GM13977 (cell line): ENCODE data around the gene LNPEP.
A peak's percentile ranks its signal among the peaks of the same experiment; 100 is the strongest.

Experiments used
- DNase-seq: peaks from one replicate; pipeline ENCODE4 v3.0.0; 2012; ENCODE audit warnings: low spot score
- in situ Hi-C: fragments of 300-500 bp; cut with MboI; formaldehyde crosslinking; loops from one replicate; pipeline ENCODE4 v1.12.0; 2022; ENCODE audit warnings: low sequenced_read_pairs, low pct_unique_long_range_greater_than_20kb, mixed read lengths, inconsistent platforms; ENCODE audit not compliant: unreplicated experiment
- TF ChIP-seq, protein P1 (sequence below): IDR thresholded peaks from 2 replicates; pipeline ENCODE4 v1.5.1; 2012; ENCODE audit warnings: mild to moderate bottlenecking, control low read depth; ENCODE audit not compliant: insufficient read depth; ENCODE audit errors: extremely low read depth, missing control alignments

The LNPEP gene

GRCh38 chr5:96935559-96936430, at the start of gene LNPEP:
Gene LNPEP, plus strand, starts transcription at chr5:96936080. Its CDS starts 76 bp downstream, at chr5:96936156.
- in situ Hi-C loops, result no loop called here
- TF ChIP-seq, protein P1, sequence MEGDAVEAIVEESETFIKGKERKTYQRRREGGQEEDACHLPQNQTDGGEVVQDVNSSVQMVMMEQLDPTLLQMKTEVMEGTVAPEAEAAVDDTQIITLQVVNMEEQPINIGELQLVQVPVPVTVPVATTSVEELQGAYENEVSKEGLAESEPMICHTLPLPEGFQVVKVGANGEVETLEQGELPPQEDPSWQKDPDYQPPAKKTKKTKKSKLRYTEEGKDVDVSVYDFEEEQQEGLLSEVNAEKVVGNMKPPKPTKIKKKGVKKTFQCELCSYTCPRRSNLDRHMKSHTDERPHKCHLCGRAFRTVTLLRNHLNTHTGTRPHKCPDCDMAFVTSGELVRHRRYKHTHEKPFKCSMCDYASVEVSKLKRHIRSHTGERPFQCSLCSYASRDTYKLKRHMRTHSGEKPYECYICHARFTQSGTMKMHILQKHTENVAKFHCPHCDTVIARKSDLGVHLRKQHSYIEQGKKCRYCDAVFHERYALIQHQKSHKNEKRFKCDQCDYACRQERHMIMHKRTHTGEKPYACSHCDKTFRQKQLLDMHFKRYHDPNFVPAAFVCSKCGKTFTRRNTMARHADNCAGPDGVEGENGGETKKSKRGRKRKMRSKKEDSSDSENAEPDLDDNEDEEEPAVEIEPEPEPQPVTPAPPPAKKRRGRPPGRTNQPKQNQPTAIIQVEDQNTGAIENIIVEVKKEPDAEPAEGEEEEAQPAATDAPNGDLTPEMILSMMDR, result no peak
- peak; percentile 86 for DNase-seq

- DNase-seq, result no peak
- TF ChIP-seq, protein P1, result no peak
- in situ Hi-C loops, result no loop called here
Measured at GRCh38 chr5:96893342-96893741, 42.5 kb upstream of the LNPEP start.

- DNase-seq, result no peak
- TF ChIP-seq, protein P1, result no peak
- in situ Hi-C loops, result no loop called here
Measured at GRCh38 chr5:96896276-96896675, 39.6 kb upstream of the LNPEP start.

DNA sequence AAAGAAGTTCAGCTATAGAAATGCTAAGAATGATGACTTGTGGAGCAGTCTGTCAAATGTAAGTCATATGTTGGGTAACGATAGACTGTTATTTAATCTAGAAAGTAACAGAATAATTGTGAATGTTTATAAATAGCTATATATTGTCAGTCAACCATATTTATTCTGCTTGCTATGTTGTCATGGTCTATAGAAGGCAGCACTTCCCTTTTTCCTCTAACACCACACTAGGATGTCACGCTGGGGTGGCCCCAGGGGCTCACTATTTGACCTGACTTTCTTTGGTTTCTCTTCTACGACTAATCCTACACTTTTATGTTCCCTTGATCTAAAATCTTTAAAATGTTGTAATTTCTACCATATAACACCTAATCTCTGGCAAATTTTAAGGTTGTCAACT, 39.1 kb upstream of the LNPEP start:
- TF ChIP-seq, protein P1, result peak; percentile 34
- in situ Hi-C loops, result no loop called here
- DNase-seq, result peak; percentile 43

GRCh38 chr5:96901384-96901783, 34.5 kb upstream of the LNPEP start:
- no peak for DNase-seq
- in situ Hi-C loops, result no loop called here
- TF ChIP-seq, protein P1, result peak; percentile 23

GRCh38 chr5:96901841-96902240, 34.0 kb upstream of the LNPEP start:
- in situ Hi-C loops, result no loop called here
- TF ChIP-seq, protein P1, result no peak
- no peak for DNase-seq
